WTC11 (cell line): ENCODE measurements around the gene TIGD1.

Experiments used
- CREB1 ChIP-seq: sonication (generic); formaldehyde crosslinking; IDR thresholded peaks from 2 replicates; pipeline ENCODE4 v1.8.0; 2023; ENCODE audit warnings: mild to moderate bottlenecking, missing genetic modification reagents
- CTCF ChIP-seq: fragments of 200-600 bp; IDR thresholded peaks from 2 replicates; pipeline ENCODE4 v1.8.0; 2022; ENCODE audit warnings: antibody characterized with exemption
- NR1H2 ChIP-seq: sonication (generic); formaldehyde crosslinking; IDR thresholded peaks from 2 replicates; pipeline ENCODE4 v1.9.0; 2021; ENCODE audit warnings: mild to moderate bottlenecking, moderate library complexity, missing genetic modification reagents
- NR3C1 ChIP-seq: sonication (generic); formaldehyde crosslinking; conservative IDR thresholded peaks from 2 replicates; pipeline ENCODE4 v1.8.1; 2023; ENCODE audit warnings: low read depth, mild to moderate bottlenecking, missing genetic modification reagents
- SMAD4 ChIP-seq: sonication (generic); formaldehyde crosslinking; IDR thresholded peaks from 2 replicates; pipeline ENCODE4 v1.8.0; 2022; ENCODE audit warnings: mild to moderate bottlenecking, missing genetic modification reagents
- ZNF121 ChIP-seq: sonication (generic); formaldehyde crosslinking; IDR thresholded peaks from 2 replicates; pipeline ENCODE4 v1.8.0; 2023; ENCODE audit warnings: missing genetic modification reagents

- no peak for TF ChIP-seq ZNF121
- TF ChIP-seq SMAD4 (CRISPR knock-in tag): no peak
- no peak for TF ChIP-seq CTCF
- no peak for TF ChIP-seq NR3C1 (CRISPR knock-in tag)
- TF ChIP-seq NR1H2 (CRISPR knock-in tag): no peak
- TF ChIP-seq CREB1 (CRISPR knock-in tag): no peak
These were observed 33.9 kb upstream of the TIGD1 start for GRCh38 chr2:232584238-232584637.
